ENCODE results near the gene RPL6.
"Not testable (repeated sequence)": the region's sequence is repeated elsewhere in the genome, so short reads cannot be mapped to it uniquely, and the experiment has no call there.

The RPL6 gene

DNA sequence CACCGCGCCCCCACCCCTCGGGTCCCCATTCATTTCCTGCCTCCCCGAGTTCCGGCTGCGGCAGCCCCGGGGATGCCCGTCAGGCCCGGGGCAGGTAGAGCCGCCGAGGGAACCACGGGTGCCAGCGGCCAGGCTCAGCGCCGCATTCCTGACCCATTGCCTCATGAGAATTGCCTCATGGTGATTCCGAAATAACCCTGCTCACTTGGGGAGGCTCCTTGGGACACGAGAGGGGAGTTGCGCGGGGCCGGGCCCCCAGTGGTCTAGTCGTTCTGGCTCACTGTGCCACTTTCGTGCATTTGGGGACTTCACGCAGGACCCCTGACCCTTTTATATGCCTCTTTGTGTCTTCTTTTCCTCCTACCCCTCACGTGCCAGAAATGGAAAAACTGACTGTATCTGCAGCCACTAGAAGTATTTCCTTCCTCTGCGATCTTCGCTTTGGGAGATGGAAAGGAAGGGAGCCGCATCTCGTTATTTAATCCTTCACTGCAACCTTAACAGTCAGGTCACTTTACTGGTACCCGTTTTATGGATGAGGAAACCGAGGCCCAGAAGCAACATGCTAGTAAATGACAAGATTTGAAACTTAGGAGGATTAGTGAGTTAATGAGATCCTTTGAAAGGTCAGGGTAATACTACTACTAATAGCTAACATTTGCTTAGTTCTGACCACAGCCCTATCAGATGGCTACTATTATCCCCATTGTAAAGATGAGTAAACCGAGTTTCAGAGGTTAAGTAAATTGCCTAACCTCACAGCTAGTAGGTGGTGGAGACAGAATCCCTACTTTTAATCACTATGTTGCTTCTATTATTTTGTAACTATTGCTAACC, 10.1 kb upstream of the RPL6 start:
- Histone ChIP-seq H3K4me3 (ENCODE audit: low read depth, low read length) (peak overlapping the region; percentile 100), H3K27ac (ENCODE audit: low read depth, low read length) (peak overlapping the region; percentile 98), H3K36me3 (ENCODE audit: control insufficient read depth, insufficient read depth, low read length) (no peaks in the 10 kb centered on the region), H3K9ac (ENCODE audit: low read depth, low read length) (peak overlapping the region; percentile 93), H3K9me3 (ENCODE audit: control insufficient read depth, insufficient read depth, low read length) (no peaks in the 10 kb centered on the region), H3K27me3 (ENCODE audit: control insufficient read depth, insufficient read depth, low read length) (no peaks in the 10 kb centered on the region), H3K4me1 (ENCODE audit: control insufficient read depth, insufficient read depth, low read length) (peaks cover 5% of the 10 kb centered on the region; the same call in 1 of the 2 replicates)

DNA sequence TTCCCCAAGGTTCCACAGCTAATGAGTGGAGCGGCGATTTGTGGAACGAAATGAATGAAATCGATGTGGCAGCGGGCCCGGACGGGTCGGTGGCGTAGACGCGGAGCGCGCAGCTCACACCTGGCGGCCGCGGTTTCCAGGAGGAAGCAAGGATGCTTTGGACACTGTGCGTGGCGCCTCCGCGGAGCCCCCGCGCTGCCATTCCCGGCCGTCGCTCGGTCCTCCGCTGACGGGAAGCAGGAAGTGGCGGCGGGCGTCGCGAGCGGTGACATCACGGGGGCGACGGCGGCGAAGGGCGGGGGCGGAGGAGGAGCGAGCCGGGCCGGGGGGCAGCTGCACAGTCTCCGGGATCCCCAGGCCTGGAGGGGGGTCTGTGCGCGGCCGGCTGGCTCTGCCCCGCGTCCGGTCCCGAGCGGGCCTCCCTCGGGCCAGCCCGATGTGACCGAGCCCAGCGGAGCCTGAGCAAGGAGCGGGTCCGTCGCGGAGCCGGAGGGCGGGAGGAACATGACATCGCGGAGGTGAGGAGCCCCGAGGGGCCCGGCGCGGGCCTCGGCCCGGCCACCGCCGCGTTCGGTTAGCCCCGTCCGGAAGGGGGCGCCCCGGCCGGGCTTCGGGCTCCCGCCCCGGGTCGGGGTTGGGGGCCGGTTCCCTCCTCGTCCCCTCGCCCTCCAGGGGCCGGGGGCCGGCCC, 9.3 kb upstream of the RPL6 start, which contains the start of gene PTPN11:
TSS of gene PTPN11 (plus strand) at position 340 of the 689 bp plus-strand sequence. CDS start at position 505, 165 bp downstream.
- Histone ChIP-seq H3K27ac (ENCODE audit: low read depth, low read length) (peak within 1 kb of the TSS; percentile 98), H3K4me1 (ENCODE audit: control insufficient read depth, insufficient read depth, low read length) (peaks cover 5% of the 10 kb centered on the region; the same call in 1 of the 2 replicates), H3K36me3 (ENCODE audit: control insufficient read depth, insufficient read depth, low read length) (no peaks in the 10 kb centered on the region), H3K9me3 (ENCODE audit: control insufficient read depth, insufficient read depth, low read length) (no peaks in the 10 kb centered on the region), H3K9ac (ENCODE audit: low read depth, low read length) (peak within 1 kb of the TSS; percentile 93), H3K27me3 (ENCODE audit: control insufficient read depth, insufficient read depth, low read length) (no peaks in the 10 kb centered on the region), H3K4me3 (ENCODE audit: low read depth, low read length) (peak within 1 kb of the TSS; percentile 100)

DNA sequence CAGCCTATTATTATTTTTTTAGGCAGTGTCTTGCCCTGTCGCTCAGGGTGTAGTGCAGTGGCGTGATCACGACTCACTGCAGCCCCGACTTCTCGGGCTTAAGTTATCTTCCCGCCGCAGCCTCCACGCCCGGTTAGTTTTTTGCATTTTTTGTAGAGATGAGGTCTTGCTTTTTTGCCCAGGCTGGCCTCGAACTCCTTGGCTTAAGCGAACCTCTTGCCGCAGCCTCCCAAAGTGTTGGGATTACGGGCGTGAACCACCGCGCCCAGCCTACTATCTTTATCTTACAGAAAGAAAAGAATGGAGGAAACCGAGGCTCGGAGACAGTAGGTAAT, 8.8 kb upstream of the RPL6 start:
- peak overlapping the region; percentile 98 for H3K27ac ChIP-seq (ENCODE audit: low read depth, low read length)
- peaks cover 5% of the 10 kb centered on the region; the same call in 1 of the 2 replicates for H3K4me1 ChIP-seq (ENCODE audit: control insufficient read depth, insufficient read depth, low read length)
- H3K9me3 ChIP-seq (ENCODE audit: control insufficient read depth, insufficient read depth, low read length) = no peaks in the 10 kb centered on the region
- no peaks in the 10 kb centered on the region for H3K36me3 ChIP-seq (ENCODE audit: control insufficient read depth, insufficient read depth, low read length)
- peak overlapping the region; percentile 93 for H3K9ac ChIP-seq (ENCODE audit: low read depth, low read length)
- peak overlapping the region; percentile 100 for H3K4me3 ChIP-seq (ENCODE audit: low read depth, low read length)
- H3K27me3 ChIP-seq (ENCODE audit: control insufficient read depth, insufficient read depth, low read length) = no peaks in the 10 kb centered on the region

DNA sequence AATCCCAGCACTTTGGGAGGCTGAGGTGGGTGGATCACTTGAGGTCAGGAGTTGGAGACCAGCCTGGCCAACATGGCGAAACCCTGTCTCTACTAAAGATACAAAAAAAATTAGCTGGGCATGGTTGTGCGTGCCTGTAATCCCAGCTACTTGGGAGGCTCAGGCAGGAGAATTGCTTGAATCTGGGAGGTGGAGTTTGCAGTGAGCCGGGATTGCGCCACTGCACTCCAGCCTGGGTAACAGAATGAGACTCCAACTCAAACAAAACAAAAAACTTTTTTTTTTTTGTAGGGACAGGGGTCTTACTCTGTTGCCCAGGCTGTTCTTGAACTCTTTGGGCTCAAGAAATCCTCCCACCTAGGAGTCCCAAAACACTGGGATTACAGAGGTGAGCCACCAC, 6.1 kb upstream of the RPL6 start:
- not testable (repeated sequence) for H3K9me3 ChIP-seq (ENCODE audit: control insufficient read depth, insufficient read depth, low read length); H3K27ac ChIP-seq (ENCODE audit: low read depth, low read length); H3K4me1 ChIP-seq (ENCODE audit: control insufficient read depth, insufficient read depth, low read length); H3K36me3 ChIP-seq (ENCODE audit: control insufficient read depth, insufficient read depth, low read length); H3K9ac ChIP-seq (ENCODE audit: low read depth, low read length); H3K4me3 ChIP-seq (ENCODE audit: low read depth, low read length); H3K27me3 ChIP-seq (ENCODE audit: control insufficient read depth, insufficient read depth, low read length)

GRCh38 chr12:112413855-112414625, 4.6 kb upstream of the RPL6 start:
- no peak overlapping the region for H3K9ac ChIP-seq (ENCODE audit: low read depth, low read length)
- H3K36me3 ChIP-seq (ENCODE audit: control insufficient read depth, insufficient read depth, low read length) = no peaks in the 10 kb centered on the region
- no peak overlapping the region for H3K27ac ChIP-seq (ENCODE audit: low read depth, low read length)
- H3K4me3 ChIP-seq (ENCODE audit: low read depth, low read length) = no peak overlapping the region
- no peaks in the 10 kb centered on the region for H3K4me1 ChIP-seq (ENCODE audit: control insufficient read depth, insufficient read depth, low read length)
- H3K27me3 ChIP-seq (ENCODE audit: control insufficient read depth, insufficient read depth, low read length) = no peaks in the 10 kb centered on the region
- no peaks in the 10 kb centered on the region for H3K9me3 ChIP-seq (ENCODE audit: control insufficient read depth, insufficient read depth, low read length)

- Histone ChIP-seq H3K9ac (ENCODE audit: low read depth, low read length) (no peak overlapping the region), H3K36me3 (ENCODE audit: control insufficient read depth, insufficient read depth, low read length) (peaks cover 40% of the 10 kb centered on the region), H3K4me3 (ENCODE audit: low read depth, low read length) (no peak overlapping the region), H3K9me3 (ENCODE audit: control insufficient read depth, insufficient read depth, low read length) (no peaks in the 10 kb centered on the region), H3K27ac (ENCODE audit: low read depth, low read length) (no peak overlapping the region), H3K27me3 (ENCODE audit: control insufficient read depth, insufficient read depth, low read length) (no peaks in the 10 kb centered on the region), H3K4me1 (ENCODE audit: control insufficient read depth, insufficient read depth, low read length) (peaks cover 3% of the 10 kb centered on the region; the same call in 1 of the 2 replicates)
Measured at GRCh38 chr12:112409906-112410244, 470 bp upstream of the RPL6 start.

DNA sequence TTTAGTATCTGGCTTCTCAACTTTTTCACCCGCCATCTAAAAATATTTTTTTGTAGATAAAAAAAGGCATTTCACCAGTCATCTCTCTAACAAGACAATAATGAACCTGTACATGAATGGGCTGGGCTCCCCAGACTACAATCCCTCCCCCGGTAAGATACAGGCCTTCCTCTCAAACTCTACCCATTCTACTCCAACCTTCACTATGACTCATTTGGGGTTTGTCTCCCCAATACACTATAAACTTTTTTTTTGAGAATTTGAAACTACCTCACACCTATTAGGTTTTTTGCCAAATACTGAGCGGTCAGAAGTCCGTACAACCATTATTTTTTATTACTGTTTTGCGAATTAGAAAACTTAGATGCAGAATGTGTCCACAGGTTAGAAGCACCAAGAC, 784 bp downstream of the RPL6 start:
- peaks cover 3% of the 10 kb centered on the region; the same call in 1 of the 2 replicates for H3K4me1 ChIP-seq (ENCODE audit: control insufficient read depth, insufficient read depth, low read length)

GRCh38 chr12:112407683-112408082, 1.7 kb downstream of the RPL6 start:
- not testable (repeated sequence) for H3K9me3 ChIP-seq (ENCODE audit: control insufficient read depth, insufficient read depth, low read length); H3K9ac ChIP-seq (ENCODE audit: low read depth, low read length); H3K27me3 ChIP-seq (ENCODE audit: control insufficient read depth, insufficient read depth, low read length); H3K4me1 ChIP-seq (ENCODE audit: control insufficient read depth, insufficient read depth, low read length)
- Histone ChIP-seq H3K36me3 (ENCODE audit: control insufficient read depth, insufficient read depth, low read length) (peaks cover 50% of the 10 kb centered on the region), H3K27ac (ENCODE audit: low read depth, low read length) (peak overlapping the region; percentile 99), H3K4me3 (ENCODE audit: low read depth, low read length) (peak overlapping the region; percentile 99)

More for the DNA sequence above, 784 bp downstream of the RPL6 start:
- H3K27me3 ChIP-seq (ENCODE audit: control insufficient read depth, insufficient read depth, low read length) = no peaks in the 10 kb centered on the region
- peaks cover 50% of the 10 kb centered on the region for H3K36me3 ChIP-seq (ENCODE audit: control insufficient read depth, insufficient read depth, low read length)
- peak overlapping the region; percentile 99 for H3K4me3 ChIP-seq (ENCODE audit: low read depth, low read length)
- H3K27ac ChIP-seq (ENCODE audit: low read depth, low read length) = peak overlapping the region; percentile 99
- H3K9ac ChIP-seq (ENCODE audit: low read depth, low read length) = peak overlapping the region; percentile 98
- H3K9me3 ChIP-seq (ENCODE audit: control insufficient read depth, insufficient read depth, low read length) = no peaks in the 10 kb centered on the region

GRCh38 chr12:112406519-112407488, 2.6 kb downstream of the RPL6 start:
- Histone ChIP-seq H3K36me3 (ENCODE audit: control insufficient read depth, insufficient read depth, low read length) (peaks cover 50% of the 10 kb centered on the region), H3K9ac (ENCODE audit: low read depth, low read length) (no peak overlapping the region), H3K4me3 (ENCODE audit: low read depth, low read length) (peak overlapping the region; percentile 99; the same call in 1 of the 2 replicates), H3K27me3 (ENCODE audit: control insufficient read depth, insufficient read depth, low read length) (no peaks in the 10 kb centered on the region), H3K4me1 (ENCODE audit: control insufficient read depth, insufficient read depth, low read length) (peaks cover 3% of the 10 kb centered on the region; the same call in 1 of the 2 replicates), H3K27ac (ENCODE audit: low read depth, low read length) (no peak overlapping the region), H3K9me3 (ENCODE audit: control insufficient read depth, insufficient read depth, low read length) (no peaks in the 10 kb centered on the region)

- Histone ChIP-seq H3K36me3 (ENCODE audit: control insufficient read depth, insufficient read depth, low read length) (peaks cover 32% of the 10 kb centered on the region), H3K4me3 (ENCODE audit: low read depth, low read length) (no peak overlapping the region), H3K27ac (ENCODE audit: low read depth, low read length) (no peak overlapping the region), H3K4me1 (ENCODE audit: control insufficient read depth, insufficient read depth, low read length) (no peaks in the 10 kb centered on the region), H3K9me3 (ENCODE audit: control insufficient read depth, insufficient read depth, low read length) (no peaks in the 10 kb centered on the region), H3K9ac (ENCODE audit: low read depth, low read length) (no peak overlapping the region), H3K27me3 (ENCODE audit: control insufficient read depth, insufficient read depth, low read length) (no peaks in the 10 kb centered on the region)
Measured at GRCh38 chr12:112401903-112402498, 7.4 kb downstream of the RPL6 start.
